ENCODE measurements around the gene ASZ1. TPM values are rescaled to one million over a fixed set of nuclear protein-coding genes. Genes with fewer than 3 reads are reported as not detected.

Gene ASZ1
- total RNA-seq, 1 experiment from 2014 or later, result not detected

DNA sequence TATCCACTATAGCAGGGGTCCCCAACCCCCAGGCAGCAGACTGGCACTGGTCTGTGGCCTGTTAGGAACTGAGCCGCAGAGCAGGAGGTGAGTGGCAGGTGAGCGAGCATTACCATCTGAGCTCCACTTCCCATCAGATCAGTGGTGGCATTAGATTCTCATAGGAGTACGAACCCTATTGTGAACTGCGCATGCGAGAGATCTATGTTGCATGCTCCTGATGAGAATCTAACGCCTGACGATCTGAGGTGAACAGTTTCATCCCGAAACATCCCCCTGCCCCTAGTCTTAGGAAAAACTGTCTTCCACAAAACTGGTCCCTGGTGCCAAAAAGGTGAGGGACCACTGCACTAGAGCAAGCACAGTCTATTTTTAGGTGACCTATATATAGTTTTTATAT is 23.6 kb downstream of the ASZ1 start:
- intact Hi-C loops (cut with micrococcal nuclease; ENCODE audit: unreplicated experiment), result no loop called here
- TF ChIP-seq POLR2AphosphoS5 (IDR thresholded peaks at IDR 0.05; ENCODE audit: low read depth, low read length) (no peak), REST (IDR thresholded peaks at IDR 0.05; ENCODE audit: insufficient read depth in 1 of 2, low read depth in 2 of 2, low read length in 1 of 2) (no peak), CTCF (IDR thresholded peaks at IDR 0.05) (no peak), TCF7L2 (IDR thresholded peaks at IDR 0.05; ENCODE audit: low read depth, low read length) (no peak), SIN3A (IDR thresholded peaks at IDR 0.05; ENCODE audit: borderline replicate concordance, insufficient read depth, low read depth, low read length) (no peak)
- Histone ChIP-seq H3K4me1 (ENCODE audit: control insufficient read depth, insufficient read depth, low read length) (no peaks in the 10 kb centered on the region), H3K9me3 (ENCODE audit: control insufficient read depth, insufficient read depth, low read depth, low read length) (no peaks in the 10 kb centered on the region), H3K36me3 (ENCODE audit: control insufficient read depth, insufficient read depth, low read length) (no peaks in the 10 kb centered on the region), H3K27me3 (ENCODE audit: control insufficient read depth, insufficient read depth, low read length) (0 out of 2 replicates have a peak, but pooled peaks cover 3% of the 10 kb centered on the region), H3K4me3 (ENCODE audit: low read depth in 2 of 2, low read length in 2 of 2) (no peak overlapping the region), H3K27ac (ENCODE audit: low read length) (no peak overlapping the region)
- CTCF ChIA-PET, result no interaction called here
- ATAC-seq (no peak), DNase-seq (ENCODE audit: low read depth, low spot score) (no peak)
- no TSS peak for BruUV-seq (replicated peaks)
- POLR2A ChIA-PET, result no interaction called here
- in situ Hi-C loops (cut with HindIII; ENCODE audit: low pct_unique_long_range_greater_than_20kb, low sequenced_read_pairs), result no loop called here

DNA sequence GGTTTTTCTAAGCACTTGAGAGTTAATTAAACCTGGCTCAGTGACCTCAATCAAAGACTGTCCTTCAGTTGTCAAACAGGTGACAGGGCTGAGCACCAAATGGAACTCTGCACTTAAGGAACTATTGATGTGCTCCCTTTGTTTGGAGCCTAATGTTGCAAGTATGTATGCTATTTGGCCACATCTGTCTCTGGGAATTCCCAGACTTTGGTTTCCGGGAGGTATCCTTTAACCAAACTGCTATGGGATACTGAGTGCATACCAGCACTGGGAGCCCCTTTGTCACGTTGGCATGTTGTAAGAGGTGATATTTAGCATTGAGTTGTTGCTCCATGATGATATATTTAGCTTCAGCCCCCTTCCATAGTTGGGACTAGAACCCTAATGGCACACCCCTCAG is 25.2 kb downstream of the ASZ1 start:
- no TSS peak for BruUV-seq (replicated peaks)
- H3K4me1 ChIP-seq (ENCODE audit: control insufficient read depth, insufficient read depth, low read length), result no peaks in the 10 kb centered on the region
- CTCF ChIA-PET, result no interaction called here
- TF ChIP-seq POLR2AphosphoS5 (IDR thresholded peaks at IDR 0.05; ENCODE audit: low read depth, low read length) (no peak), TCF7L2 (IDR thresholded peaks at IDR 0.05; ENCODE audit: low read depth, low read length) (no peak), SIN3A (IDR thresholded peaks at IDR 0.05; ENCODE audit: borderline replicate concordance, insufficient read depth, low read depth, low read length) (no peak), CTCF (IDR thresholded peaks at IDR 0.05) (no peak), REST (IDR thresholded peaks at IDR 0.05; ENCODE audit: insufficient read depth in 1 of 2, low read depth in 2 of 2, low read length in 1 of 2) (no peak)
- intact Hi-C loops (cut with micrococcal nuclease; ENCODE audit: unreplicated experiment), result no loop called here
- no peak for DNase-seq (ENCODE audit: low read depth, low spot score)
- no peaks in the 10 kb centered on the region for H3K36me3 ChIP-seq (ENCODE audit: control insufficient read depth, insufficient read depth, low read length)
- in situ Hi-C loops (cut with HindIII; ENCODE audit: low pct_unique_long_range_greater_than_20kb, low sequenced_read_pairs), result no loop called here
- POLR2A ChIA-PET, result no interaction called here
- H3K4me3 ChIP-seq (ENCODE audit: low read depth in 2 of 2, low read length in 2 of 2), result no peak overlapping the region
- no peak for ATAC-seq
- H3K27me3 ChIP-seq (ENCODE audit: control insufficient read depth, insufficient read depth, low read length), result 0 out of 2 replicates have a peak, but pooled peaks cover 3% of the 10 kb centered on the region
- no peaks in the 10 kb centered on the region for H3K9me3 ChIP-seq (ENCODE audit: control insufficient read depth, insufficient read depth, low read depth, low read length)
- no peak overlapping the region for H3K27ac ChIP-seq (ENCODE audit: low read length)

Measured in Panc1 (cell line).